ENCODE data around the gene DDX31.
"Not testable (repeated sequence)": the region's sequence is repeated elsewhere in the genome, so short reads cannot be mapped to it uniquely, and the experiment has no call there.

DDX31 gene

DNA sequence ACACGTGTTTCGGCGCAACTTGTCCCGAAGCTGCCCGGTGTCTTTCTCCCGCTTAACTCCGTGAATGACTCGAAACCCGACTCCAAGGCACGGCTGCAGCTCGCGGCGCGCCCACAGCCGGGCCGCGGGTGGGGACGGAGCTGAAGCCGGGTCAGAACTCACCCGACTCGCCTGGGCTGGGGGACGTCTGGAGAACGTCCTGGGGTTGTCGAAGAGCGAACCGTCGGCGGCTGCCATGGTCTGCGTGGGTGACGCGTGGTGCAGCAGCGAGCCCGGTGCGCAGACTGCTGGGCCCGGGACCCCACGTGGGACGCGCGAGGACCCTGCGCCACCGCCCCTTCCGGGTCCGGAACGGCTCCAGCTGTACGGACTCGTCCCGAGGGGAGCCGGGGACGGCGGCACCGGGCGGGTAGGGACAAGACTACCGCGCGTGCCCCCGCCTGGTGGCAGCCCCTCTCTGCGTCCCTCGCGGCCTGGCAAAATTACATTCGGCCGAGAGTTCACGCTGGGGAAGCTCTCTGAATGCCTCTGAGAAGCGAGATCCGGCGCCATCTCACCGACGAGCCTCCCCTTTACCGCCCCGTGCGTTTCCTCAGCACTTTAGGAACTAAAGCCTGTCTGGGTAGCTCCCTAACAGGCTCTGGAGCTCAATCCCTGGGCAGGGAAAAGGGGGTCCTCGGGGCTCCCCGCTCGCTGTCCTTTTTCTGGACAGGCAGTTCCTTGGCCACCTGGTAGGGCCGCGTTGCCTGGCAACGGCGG lies at the start of gene DDX31:
TSS of gene DDX31 (minus strand) at position 286 of the 759 bp plus-strand sequence. CDS start at position 237, 49 bp downstream.
- DNase-seq (ENCODE audit: low read depth) = peak; percentile 84

- DNase-seq (ENCODE audit: low read depth) = not testable (repeated sequence)
Measured at GRCh38 chr9:132718381-132718928, 48.7 kb upstream of the DDX31 start.

- DNase-seq (ENCODE audit: low read depth) = no peak
Measured at GRCh38 chr9:132717326-132717945, 47.7 kb upstream of the DDX31 start.

GRCh38 chr9:132716007-132716406 lies 46.2 kb upstream of the DDX31 start:
- DNase-seq (ENCODE audit: low read depth) = no peak

DNA sequence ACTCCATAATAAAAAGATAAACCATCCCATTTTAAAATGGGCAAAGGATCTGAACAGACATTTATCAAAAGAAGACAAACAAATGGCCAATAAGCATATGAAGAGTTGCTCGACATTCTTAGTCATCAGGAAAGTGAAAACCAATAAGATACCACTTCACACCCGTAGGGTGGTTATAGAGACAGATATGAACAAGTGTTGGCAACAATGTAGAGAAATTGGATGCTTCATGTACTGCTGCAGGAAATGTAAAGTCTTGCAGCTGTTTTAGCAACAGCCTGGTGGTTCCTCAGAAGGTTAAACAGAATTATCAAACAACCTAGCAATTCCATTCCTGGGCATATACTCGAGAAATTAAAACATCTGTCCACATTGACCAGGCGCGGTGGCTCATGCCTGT lies 43.0 kb upstream of the DDX31 start:
- no peak for DNase-seq (ENCODE audit: low read depth)

GRCh38 chr9:132711846-132712245 lies 42.1 kb upstream of the DDX31 start:
- no peak for DNase-seq (ENCODE audit: low read depth)

DNA sequence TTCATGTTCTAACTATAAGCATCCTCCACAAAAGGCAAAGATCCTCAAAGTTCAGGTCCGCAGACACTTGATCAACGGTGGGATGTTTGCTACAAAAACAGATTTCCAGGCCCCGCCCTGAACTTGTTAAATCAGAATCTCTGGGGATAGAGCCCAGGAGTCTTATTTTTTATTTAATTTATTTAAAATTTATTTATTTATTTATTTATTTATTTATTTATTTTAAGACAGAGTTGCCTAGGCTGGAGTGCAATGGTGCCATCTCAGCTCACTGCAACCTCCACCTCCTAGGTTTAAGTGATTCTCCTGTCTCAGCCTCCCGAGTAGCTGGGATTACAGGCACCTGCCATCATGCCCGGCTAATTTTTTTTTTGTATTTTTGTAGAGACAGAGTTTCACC lies 41.4 kb upstream of the DDX31 start:
- not testable (repeated sequence) for DNase-seq (ENCODE audit: low read depth)

DNA sequence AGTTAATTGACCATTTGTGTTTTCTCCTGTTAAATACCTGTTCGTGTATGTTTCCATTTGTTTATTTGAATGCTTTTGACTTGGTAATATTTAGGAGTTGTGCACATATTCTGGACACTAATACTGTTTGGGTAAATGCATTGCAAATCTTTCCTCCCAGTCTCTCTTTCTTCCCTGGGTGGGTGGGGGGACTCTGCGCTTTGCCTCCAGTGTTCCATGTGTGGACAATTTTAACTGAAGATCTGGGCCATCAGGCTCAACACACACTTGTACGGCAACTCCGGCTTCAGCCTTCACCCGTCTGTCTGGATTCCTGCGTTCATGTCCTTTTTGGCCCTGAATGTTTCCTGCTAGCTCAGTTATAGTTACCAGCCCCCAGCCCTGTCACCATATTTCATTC lies 40.5 kb upstream of the DDX31 start:
- DNase-seq (ENCODE audit: low read depth) = no peak

GRCh38 chr9:132708769-132709430 lies 39.1 kb upstream of the DDX31 start:
- DNase-seq (ENCODE audit: low read depth) = no peak

DNA sequence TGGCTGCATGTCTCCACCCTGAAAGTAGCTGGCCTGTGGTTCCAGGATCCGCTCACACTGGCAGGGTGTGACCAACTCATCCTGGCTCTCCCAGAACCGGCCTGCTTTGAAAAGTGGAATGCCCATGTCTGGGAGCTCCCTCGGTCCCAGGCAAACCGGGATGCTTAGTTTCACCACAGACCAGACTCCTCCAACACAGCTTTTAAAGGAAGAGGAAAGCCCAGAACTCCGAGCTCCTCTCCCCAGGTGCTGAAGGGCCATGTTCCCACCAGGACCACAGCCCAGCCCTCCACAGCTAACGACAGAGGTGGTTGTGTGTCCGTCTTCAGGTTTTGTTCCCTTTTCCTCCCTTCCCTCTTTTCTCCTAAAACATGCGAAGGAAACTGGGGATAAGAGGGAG lies 38.5 kb upstream of the DDX31 start:
- DNase-seq (ENCODE audit: low read depth) = no peak

DNA sequence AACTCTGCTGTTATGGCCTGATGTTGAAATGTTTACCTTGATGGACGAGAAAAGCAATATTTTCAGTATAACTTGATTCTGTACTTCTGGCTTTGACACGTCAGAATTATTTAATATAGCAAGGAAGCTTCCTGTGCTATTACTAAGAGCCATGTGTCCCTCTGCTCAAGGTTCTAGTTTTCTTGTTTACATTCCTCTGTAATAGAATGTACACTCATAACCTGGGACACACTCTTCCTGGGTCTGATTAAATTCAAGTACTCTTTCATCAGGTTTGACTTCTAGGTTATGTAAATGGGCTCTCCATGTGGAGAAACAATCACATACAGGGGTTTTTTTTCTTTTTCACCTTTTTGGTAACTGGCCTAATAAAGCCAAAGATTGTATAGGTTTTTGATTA lies 33.6 kb upstream of the DDX31 start:
- DNase-seq (ENCODE audit: low read depth) = no peak

DNA sequence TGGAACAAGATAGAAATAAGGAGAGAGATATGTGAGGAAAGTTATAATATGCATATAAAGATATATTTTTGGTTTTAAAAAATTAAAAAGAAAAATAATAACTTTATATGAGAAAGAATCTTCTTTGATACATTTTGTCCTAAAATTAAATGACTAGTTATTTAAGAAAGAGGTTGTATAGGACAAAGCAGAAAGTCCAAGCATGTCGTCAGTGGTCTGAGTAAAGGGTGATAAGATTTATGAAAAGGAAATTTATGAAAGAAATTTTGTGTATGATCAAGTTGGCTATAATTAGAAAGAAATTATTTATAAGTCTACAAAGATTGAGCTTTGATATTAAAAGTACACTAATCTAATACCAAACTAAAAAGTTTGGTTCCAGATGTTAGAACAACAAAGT lies 32.5 kb upstream of the DDX31 start:
- DNase-seq (ENCODE audit: low read depth) = no peak

DNA sequence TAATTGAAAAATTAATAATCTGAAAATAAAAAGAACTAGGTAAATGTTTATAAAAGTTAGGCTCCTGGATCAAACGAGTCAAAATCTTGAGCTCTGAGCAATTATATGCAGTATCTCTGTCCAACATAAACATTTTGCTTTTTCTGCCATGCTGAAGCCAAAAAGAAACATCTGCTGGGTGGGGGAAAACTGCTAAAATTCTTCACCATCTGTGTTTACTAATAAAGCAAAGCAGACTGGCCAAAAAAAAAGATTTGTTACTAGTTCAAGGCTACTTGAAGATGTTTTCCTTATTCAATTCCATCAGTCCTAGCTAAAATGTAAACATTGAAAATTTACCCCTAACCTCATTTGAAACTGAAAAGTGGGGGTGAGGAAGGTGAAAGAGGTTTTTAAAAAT lies 30.2 kb upstream of the DDX31 start:
- no peak for DNase-seq (ENCODE audit: low read depth)

DNA sequence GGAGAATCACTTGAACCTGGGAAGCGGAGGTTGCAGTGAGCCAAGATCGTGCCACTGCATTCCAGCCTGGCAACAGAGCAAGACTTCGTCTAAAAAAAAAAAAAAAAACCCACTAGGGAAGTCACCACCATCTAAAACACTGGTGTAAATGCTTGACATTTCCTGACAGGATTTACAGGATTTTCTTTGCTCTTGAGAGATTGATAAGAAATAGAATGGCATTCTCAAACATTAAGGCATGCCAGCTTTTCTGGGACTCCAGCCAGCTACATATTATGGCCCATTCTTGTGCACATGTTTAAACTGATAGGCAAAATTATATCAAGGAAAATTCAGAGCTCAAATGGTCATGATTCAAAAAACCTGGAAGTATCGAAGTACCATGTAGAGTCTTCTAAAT lies 29.2 kb upstream of the DDX31 start:
- DNase-seq (ENCODE audit: low read depth) = no peak

- DNase-seq (ENCODE audit: low read depth) = no peak
Measured at GRCh38 chr9:132697230-132697629, 27.4 kb upstream of the DDX31 start.

- DNase-seq (ENCODE audit: low read depth) = no peak
Measured at GRCh38 chr9:132694144-132694543, 24.4 kb upstream of the DDX31 start.

- DNase-seq (ENCODE audit: low read depth) = no peak
Measured at GRCh38 chr9:132690696-132691095, 20.9 kb upstream of the DDX31 start.

DNA sequence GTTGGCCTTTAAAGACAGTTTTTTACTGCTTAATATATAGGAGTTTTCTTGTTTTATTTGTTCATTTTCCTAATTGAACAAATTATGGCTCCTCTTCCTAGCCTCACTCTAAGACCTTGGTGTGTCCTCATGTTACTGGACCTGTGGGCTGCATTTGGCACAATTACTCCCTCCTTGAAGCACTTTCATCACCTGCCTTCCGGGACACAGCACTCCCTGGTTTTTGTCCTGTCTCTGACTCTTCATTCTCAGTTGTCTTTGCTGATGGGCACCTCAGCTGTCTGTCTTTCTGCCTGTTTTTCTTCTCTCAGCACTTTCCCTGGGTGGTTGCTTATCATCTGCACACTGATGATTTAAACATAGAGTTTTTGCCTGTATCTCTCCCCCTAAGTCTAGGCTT lies 14.1 kb upstream of the DDX31 start:
- no peak for DNase-seq (ENCODE audit: low read depth)

DNA sequence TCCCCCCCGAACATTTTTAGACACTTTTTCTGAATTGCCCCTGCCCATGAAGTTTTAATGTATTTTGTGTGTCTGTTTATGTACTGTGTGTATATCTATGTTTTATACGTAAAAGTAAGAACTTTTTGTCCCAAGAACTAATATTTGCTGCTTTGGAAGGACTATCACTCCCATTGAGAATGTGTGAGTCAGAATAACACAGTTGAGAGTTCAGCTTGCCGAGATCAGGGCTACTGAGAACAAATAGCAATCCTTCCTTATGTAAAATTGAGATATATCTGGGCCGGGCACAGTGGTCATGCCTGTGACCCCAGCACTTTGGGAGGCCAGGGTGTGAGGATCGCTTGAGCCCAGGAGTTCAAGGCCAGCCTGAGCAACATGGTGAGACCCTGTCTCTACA lies 11.8 kb upstream of the DDX31 start:
- DNase-seq (ENCODE audit: low read depth) = no peak

DNA sequence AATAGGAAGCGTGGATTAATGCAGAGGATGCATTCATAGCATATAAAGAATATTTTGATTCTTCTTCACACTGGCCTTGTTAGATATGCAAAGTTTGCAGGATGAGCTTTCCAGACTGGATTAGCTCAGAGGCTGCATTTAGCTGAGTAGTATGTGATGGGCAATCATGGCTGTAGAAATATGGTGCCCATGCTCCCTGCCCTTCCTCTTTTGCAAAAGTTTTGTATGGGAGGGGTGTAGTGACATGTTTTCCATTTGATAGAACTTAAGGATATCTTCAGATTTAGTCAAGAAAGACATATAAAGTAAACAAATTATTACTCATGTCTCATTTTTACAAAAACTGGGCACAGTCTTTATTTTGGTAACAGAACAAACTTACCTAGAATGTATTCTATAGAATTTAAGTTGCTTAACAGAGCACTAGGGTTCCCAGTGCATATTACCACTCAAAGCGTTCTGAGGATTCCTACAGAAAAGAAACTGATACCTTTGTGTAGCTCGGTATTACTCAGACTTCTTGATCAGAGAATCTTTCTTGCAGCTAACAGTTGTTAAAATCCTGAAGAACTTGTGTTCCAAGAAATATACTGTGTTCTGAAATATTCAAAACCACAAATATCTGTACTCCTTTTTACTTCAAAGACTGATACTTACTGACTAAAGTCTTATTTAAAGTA lies 10.3 kb upstream of the DDX31 start:
- DNase-seq (ENCODE audit: low read depth) = no peak

DNA sequence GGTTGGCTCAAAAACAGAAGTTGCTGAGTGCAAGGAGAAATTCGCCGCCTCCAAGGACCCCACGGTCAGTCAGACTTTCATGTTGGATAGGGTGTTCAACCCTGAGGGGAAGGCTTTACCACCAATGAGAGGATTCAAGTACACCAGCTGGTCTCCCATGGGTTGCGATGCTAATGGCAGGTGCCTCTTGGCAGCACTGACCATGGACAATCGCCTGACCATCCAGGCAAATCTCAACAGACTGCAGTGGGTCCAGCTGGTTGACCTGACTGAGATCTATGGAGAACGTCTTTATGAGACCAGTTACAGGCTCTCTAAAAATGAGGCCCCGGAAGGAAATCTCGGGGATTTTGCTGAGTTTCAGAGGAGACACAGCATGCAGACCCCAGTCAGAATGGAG lies 8.2 kb upstream of the DDX31 start:
- no peak for DNase-seq (ENCODE audit: low read depth)

GRCh38 chr9:132674485-132674884 lies 4.7 kb upstream of the DDX31 start:
- no peak for DNase-seq (ENCODE audit: low read depth)
